ENCODE data around the gene KCTD21.
"Not testable (repeated sequence)": the region's sequence is repeated elsewhere in the genome, so short reads cannot be mapped to it uniquely, and the experiment has no call there.

Gene KCTD21

GRCh38 chr11:78200061-78200460 is 11.6 kb upstream of the KCTD21 start:
- no peak for DNase-seq

DNA sequence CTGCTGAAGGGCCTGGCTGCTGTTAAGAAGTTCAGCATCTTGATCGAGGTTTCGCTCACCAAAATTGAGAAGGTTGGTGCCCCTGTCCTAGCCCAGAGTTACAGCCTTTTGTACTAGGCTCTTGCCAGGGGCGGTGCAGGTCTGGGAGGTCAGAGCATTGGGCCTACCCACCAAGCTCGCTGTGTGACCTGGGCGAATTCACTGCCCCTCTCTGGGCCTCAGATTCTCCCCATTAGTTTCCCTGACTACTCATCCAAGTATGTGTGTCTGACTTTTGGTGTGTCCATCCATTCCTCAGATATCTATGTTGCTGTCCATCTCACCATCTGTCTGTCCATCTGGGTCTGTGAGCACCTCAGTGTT is 11.2 kb upstream of the KCTD21 start:
- DNase-seq = no peak

DNA sequence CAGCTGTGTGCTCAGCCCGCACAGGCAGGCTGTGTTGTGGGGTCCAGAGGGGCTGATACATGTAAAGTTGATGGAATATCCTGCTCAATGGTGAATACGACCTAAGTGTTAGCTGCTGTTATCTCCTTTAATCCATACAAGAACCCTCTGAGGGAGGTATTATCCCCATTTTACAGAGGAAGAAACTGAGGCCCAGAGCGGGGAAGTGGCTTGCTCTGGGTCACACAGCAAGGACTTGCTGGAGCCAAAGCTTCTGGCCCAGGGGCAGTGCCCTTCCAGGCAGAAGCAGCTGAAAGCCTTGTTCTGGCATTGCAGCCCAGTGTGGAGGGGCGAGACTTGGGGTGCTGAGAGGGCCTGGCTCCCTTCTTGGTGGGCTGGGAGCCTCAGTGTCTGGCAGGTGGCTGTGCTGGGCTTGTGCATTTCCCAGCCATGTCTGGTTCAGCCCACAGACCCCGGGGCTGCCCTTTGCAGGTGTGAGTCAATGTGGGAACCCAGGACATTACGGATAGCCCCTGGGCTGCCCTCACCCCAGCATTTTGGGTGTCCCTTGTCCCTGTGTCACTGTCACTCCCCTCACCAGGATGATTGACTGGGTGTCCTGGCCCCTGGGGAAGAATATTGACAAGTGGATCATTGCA is 10.7 kb upstream of the KCTD21 start:
- no peak for DNase-seq

- no peak for DNase-seq
Measured at GRCh38 chr11:78197816-78198215, 9.4 kb upstream of the KCTD21 start.

DNA sequence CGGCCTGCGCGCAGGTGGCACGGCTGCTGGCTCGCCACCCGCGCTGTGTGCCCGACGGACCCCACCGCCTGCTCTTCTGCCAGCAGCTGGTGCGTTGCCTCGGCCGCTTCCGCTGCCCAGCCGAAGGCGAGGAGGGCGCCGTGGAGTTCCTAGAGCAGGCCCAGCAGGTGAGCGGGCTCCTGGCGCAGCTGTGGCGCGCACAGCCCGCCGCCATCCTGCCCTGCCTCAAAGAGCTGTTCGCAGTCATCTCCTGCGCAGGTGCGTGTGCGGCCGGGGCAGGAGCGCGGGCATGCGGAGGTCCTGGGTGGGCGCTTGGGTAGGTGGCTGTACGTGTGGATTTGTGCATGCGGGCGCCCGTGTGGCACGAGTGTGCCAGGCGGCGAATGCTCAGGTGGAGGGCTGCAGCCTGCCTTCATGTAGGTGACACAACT is 8.2 kb upstream of the KCTD21 start:
- DNase-seq = no peak

- no peak for DNase-seq
Measured at GRCh38 chr11:78195917-78196560, 7.6 kb upstream of the KCTD21 start.

GRCh38 chr11:78194490-78194889 is 6.1 kb upstream of the KCTD21 start:
- DNase-seq = no peak

- DNase-seq = no peak
Measured at GRCh38 chr11:78193806-78194205, 5.4 kb upstream of the KCTD21 start.

DNA sequence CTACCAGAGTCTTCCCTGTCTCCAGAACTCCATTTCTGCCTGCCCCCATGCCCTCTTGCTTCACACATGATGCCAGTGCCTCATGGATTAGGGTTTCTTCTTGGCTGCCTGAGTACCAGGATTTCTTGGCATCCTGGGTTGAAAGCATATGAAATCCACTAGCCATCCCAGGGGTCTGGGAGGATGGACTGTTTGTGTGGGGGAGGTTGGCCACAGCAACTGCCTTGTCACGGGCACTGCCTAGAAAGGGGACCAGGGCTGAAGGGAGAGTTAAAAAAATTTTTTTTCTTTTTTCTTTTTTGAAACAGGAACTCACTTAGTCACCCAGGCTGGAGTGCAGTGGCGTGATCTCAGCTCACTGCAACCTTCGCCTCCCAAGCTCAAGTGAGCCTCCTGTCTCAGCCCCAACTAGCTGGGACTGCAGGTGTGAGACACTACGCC is 4.5 kb upstream of the KCTD21 start:
- DNase-seq = no peak

DNA sequence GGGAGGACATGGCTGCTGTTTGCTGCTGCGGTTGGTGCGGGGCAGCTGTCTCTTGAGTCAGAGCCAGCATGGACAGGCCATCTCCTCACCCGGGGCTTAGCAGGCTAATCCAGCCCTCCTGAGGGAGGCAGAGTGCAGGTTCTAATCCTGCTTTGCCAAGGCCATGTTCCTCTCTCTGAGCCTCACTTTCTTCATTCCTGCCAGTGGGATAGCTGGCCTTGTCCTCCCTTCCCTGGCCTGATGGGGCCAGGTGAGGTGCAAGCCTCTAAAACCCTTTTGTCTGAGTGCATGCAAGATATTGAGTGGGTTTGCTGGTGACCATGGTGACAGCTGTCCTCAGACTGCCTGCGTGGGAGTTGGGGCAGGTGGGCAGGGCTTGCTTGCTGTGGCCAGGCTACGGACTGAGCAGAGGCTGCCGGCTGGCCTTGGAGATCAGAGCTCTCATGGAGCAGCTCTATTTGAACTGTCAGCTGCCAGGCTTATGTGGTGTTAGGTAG is 3.8 kb upstream of the KCTD21 start:
- no peak for DNase-seq

GRCh38 chr11:78190871-78191538 is 2.6 kb upstream of the KCTD21 start:
- DNase-seq = no peak

- DNase-seq = no peak
Measured at GRCh38 chr11:78190374-78190773, 1.9 kb upstream of the KCTD21 start.

GRCh38 chr11:78189851-78190250 is 1.4 kb upstream of the KCTD21 start:
- no peak for DNase-seq

- DNase-seq = no peak
Measured at GRCh38 chr11:78189174-78189724, 823 bp upstream of the KCTD21 start.

DNA sequence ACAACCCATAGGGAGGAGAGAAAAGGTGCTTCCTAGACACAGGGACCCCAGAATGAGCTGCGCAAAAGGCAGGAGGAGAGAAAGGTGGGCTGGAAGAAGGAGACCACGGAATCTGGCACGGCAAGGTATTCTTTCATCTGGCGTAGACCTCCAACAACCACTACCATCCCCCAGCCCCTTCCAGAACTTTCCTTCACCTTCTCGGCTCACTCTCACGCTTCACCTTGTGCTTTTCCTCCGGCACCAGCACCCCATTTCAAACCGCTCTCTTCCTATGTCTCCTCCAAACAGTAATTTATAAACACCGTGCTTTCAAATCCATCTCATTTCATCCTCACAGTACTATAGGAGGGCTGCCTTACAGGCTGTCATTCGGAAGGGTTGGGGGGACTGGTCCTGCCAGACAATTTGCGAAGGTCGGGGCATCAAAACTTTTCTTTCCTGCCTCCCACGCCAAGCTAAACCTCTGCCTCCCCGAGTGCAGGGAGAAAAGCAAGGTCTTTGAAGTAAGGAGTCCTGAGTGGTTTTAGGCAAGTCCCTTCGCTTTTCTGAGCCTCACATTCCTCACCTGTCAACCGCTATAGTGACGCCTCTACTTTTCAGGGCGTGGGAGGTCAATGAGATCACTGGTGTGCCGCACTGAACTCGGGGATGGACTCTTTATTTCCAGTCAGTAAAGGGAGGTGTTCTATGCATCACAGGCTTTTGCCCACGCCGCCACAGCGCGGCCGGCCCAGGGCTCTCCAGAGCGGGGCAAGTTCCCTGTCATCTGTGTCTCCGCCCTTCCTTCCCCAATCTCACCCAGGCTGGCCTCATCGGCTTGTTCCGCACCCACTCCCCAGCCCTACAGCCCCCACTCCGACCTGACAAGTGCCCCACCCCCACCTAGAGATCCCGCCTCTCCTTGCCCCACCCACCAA is 800 bp downstream of the KCTD21 start:
- peak; percentile 58 for DNase-seq

GRCh38 chr11:78181185-78181584 is 7.2 kb downstream of the KCTD21 start:
- DNase-seq = no peak

- no peak for DNase-seq
Measured at GRCh38 chr11:78180751-78181150, 7.7 kb downstream of the KCTD21 start.

- no peak for DNase-seq
Measured at GRCh38 chr11:78179459-78180071, 8.9 kb downstream of the KCTD21 start.

- no peak for DNase-seq
Measured at GRCh38 chr11:78177216-78177615, 11.2 kb downstream of the KCTD21 start.

GRCh38 chr11:78176605-78177141 is 11.8 kb downstream of the KCTD21 start:
- DNase-seq = no peak

GRCh38 chr11:78175862-78176261 is 12.6 kb downstream of the KCTD21 start:
- not testable (repeated sequence) for DNase-seq

DNA sequence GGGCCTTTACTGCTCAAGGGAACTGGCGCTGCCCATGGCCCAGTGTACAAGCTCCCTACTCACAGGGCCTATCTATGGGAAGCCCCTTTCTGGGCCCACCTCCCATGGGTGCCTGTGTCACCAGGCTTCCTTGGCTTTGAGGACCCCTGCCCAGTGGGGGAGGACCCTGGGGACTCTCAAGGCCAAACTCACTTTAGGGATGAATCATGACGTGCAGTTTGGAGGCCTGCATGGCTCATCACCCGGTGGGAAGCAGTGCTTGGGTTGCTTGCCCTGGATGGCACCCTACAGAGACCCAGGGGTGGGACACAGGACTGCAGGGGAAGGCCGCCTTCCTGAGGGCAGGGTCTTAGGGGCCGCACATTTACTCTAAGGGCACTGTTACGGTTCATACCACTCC is 16.5 kb downstream of the KCTD21 start:
- DNase-seq = no peak

Data from effector CD8-positive, alpha-beta T cell (primary cell).